Endothelial cell of umbilical vein (primary cell): Measurements from ENCODE around the gene BSPRY. TPM values are rescaled to one million over a fixed set of nuclear protein-coding genes. Genes with fewer than 3 reads are reported as not detected.

Experiments
- BruUV-seq: library from RNA; stranded (reverse); fragments of 400-500 nt; replicated peaks from 2 replicates; lab custom pipeline; 2021; lab: Mats Ljungman, UMichigan
- CTCF ChIA-PET: fragments of 300-600, 350-600 bp; sonication (Branson Sonifier 250); formaldehyde crosslinking; loops from one replicate; lab custom pipeline; 2021; ENCODE audit warnings: antibody characterized with exemption, inconsistent platforms; lab: Charles Lee
- POLR2A ChIA-PET: fragments of 300-600, 350-600 bp; sonication (Branson Sonifier 250); formaldehyde crosslinking; loops from one replicate; lab custom pipeline; 2021; ENCODE audit warnings: antibody characterized with exemption, inconsistent platforms; lab: Charles Lee
- DNase-seq: peaks from one replicate; pipeline ENCODE4 v3.0.0-alpha.2; 2011; ENCODE audit warnings: low read depth, low spot score
- FAIRE-seq: peaks from 2 replicates; lab custom pipeline; 2011; peaks lifted over from hg19 to GRCh38; lab: Jason Lieb, UNC
- H2AFZ ChIP-seq: 2 replicates; pipeline ENCODE4 v1.6.0; 2012; ENCODE audit warnings: low read depth, low read length, control low read depth, inconsistent platforms
- H3K27ac ChIP-seq: 2 replicates; pipeline ENCODE4 v1.5.1; 2011; ENCODE audit warnings: low read depth, mild to moderate bottlenecking, control low read depth, low read length, moderate library complexity; ENCODE audit not compliant: insufficient read depth
- H3K27me3 ChIP-seq, 2 experiments: 2 replicates each; pipeline versions ENCODE4 v1.6.0 to v1.6.1; 2011; ENCODE audit warnings: low read length in 2 of 2, mixed read lengths in 1 of 2; ENCODE audit not compliant: control insufficient read depth in 2 of 2, insufficient read depth in 2 of 2
- H3K36me3 ChIP-seq, 2 experiments: 2 replicates in 1 of 2; 3 replicates in 1 of 2; pipeline ENCODE4 v1.5.1; 2011; ENCODE audit warnings: low read length in 2 of 2, mild to moderate bottlenecking in 1 of 2, moderate library complexity in 1 of 2; ENCODE audit not compliant: control insufficient read depth in 2 of 2, insufficient read depth in 2 of 2; ENCODE audit errors: extremely low read depth in 1 of 2
- H3K4me1 ChIP-seq: 3 replicates; pipeline ENCODE4 v1.5.1; 2011; ENCODE audit warnings: mild to moderate bottlenecking, low read length; ENCODE audit not compliant: control insufficient read depth, insufficient read depth; ENCODE audit errors: extremely low read depth
- H3K4me2 ChIP-seq: 2 replicates; pipeline ENCODE4 v1.6.1; 2011; ENCODE audit warnings: low read length, control low read depth, mixed read lengths; ENCODE audit not compliant: insufficient read depth
- H3K4me3 ChIP-seq, 3 experiments: fragments of 200-600 bp in 1 of 3; sonication (generic), shearing (Covaris generic) in 1 of 3; replicated peaks in 1 of 3; 2 replicates each; pipeline ENCODE4 v1.5.1; 2011 to 2016; ENCODE audit warnings: control low read depth in 3 of 3, low read length in 3 of 3, mild to moderate bottlenecking in 2 of 3, inconsistent platforms in 1 of 3, low read depth in 1 of 3, moderate library complexity in 1 of 3; ENCODE audit not compliant: insufficient read depth in 1 of 3
- H3K79me2 ChIP-seq: 2 replicates; pipeline ENCODE4 v1.6.0; 2012; ENCODE audit warnings: low read length, inconsistent platforms; ENCODE audit not compliant: control insufficient read depth, insufficient read depth
- H3K9ac ChIP-seq: replicated peaks from 2 replicates; pipeline ENCODE3; 2011; ENCODE audit warnings: low read length, control low read depth; ENCODE audit not compliant: insufficient read depth; ENCODE audit errors: extremely low read depth
- H3K9me1 ChIP-seq: replicated peaks from 3 replicates; pipeline ENCODE4 v1.6.0; 2011; ENCODE audit warnings: mild to moderate bottlenecking, low read length; ENCODE audit not compliant: control insufficient read depth, insufficient read depth; ENCODE audit errors: extremely low read depth
- H3K9me3 ChIP-seq: replicated peaks from 2 replicates; pipeline ENCODE4 v1.5.1; 2012; ENCODE audit warnings: low read length, inconsistent platforms; ENCODE audit not compliant: control insufficient read depth, insufficient read depth
- H4K20me1 ChIP-seq: replicated peaks from 2 replicates; pipeline ENCODE3; 2011; ENCODE audit warnings: mild to moderate bottlenecking, low read length; ENCODE audit not compliant: control insufficient read depth, insufficient read depth; ENCODE audit errors: extremely low read depth
- EZH2 ChIP-seq: IDR thresholded peaks from 2 replicates; pipeline ENCODE4 v1.6.1; 2012; ENCODE audit warnings: borderline replicate concordance, low read depth, mild to moderate bottlenecking, moderate library complexity, low read length, inconsistent platforms; ENCODE audit not compliant: severe bottlenecking
- FOS ChIP-seq: IDR thresholded peaks from 2 replicates; pipeline ENCODE4 v1.6.1; 2011; ENCODE audit warnings: mild to moderate bottlenecking, low read length, moderate library complexity, borderline replicate concordance; ENCODE audit not compliant: insufficient read depth
- GATA2 ChIP-seq: IDR thresholded peaks from 2 replicates; pipeline ENCODE4 v1.7.0; 2011; ENCODE audit warnings: low read depth, mild to moderate bottlenecking, moderate library complexity, mixed read lengths, low read length; ENCODE audit not compliant: insufficient read length, insufficient read depth
- JUN ChIP-seq: IDR thresholded peaks from 2 replicates; pipeline ENCODE4 v1.6.1; 2011; ENCODE audit warnings: borderline replicate concordance, low read depth; ENCODE audit not compliant: insufficient read length, insufficient read depth
- MAX ChIP-seq: IDR thresholded peaks from 2 replicates; pipeline ENCODE4 v1.6.1; 2011; ENCODE audit not compliant: insufficient read depth, insufficient read length
- MYC ChIP-seq: IDR thresholded peaks from one replicate; pipeline ENCODE4 v1.6.1; 2011; ENCODE audit warnings: mild to moderate bottlenecking, low read depth, low read length
- POLR2A ChIP-seq: IDR thresholded peaks from 2 replicates; pipeline ENCODE4 v1.6.1; 2012; ENCODE audit warnings: low read depth, mild to moderate bottlenecking, control low read depth, low read length
- POLR2AphosphoS5 ChIP-seq: IDR thresholded peaks from 2 replicates; pipeline ENCODE4 v1.6.1; 2012; ENCODE audit warnings: low read depth, mild to moderate bottlenecking, control low read depth, low read length, moderate library complexity; ENCODE audit not compliant: insufficient read depth
- dilution Hi-C: fragments of 300-500 bp; cut with MboI; formaldehyde crosslinking; loops from one replicate; pipeline ENCODE4 v1.15.0; 2019; ENCODE audit warnings: low sequenced_read_pairs; ENCODE audit not compliant: extremely low pct_ligation_motif_present
- intact Hi-C: fragments of 100-400 bp; cut with micrococcal nuclease; formaldehyde crosslinking; loops from one replicate; pipeline ENCODE4 v1.10.0; 2022
- polyA plus RNA-seq, 4 experiments: library from polyadenylated mRNA; depleted of rRNA in 3 of 4; stranded (reverse) in 3 of 4; unstranded in 1 of 4; fragments of >200 nt; gene quantifications; 2 replicates each; pipeline versions ENCODE4 v1.2.1 to v1.2.3, GENCODE V29; 2011 to 2012; ENCODE audit warnings: missing spikeins in 1 of 4
- total RNA-seq: library from RNA; stranded (reverse); gene quantifications from 2 replicates; pipeline ENCODE4 v1.2.3, GENCODE V29; 2021
- TF ChIP-seq, protein P1 (sequence below), 2 donors: IDR thresholded peaks; 1 replicate in 1 of 2; 2 replicates in 1 of 2; pipeline ENCODE4 v1.5.1; 2011; ENCODE audit warnings: low read length in 2 of 2, mild to moderate bottlenecking in 2 of 2, moderate library complexity in 2 of 2, control low read depth in 1 of 2, inconsistent platforms in 1 of 2, low read depth in 1 of 2; ENCODE audit not compliant: insufficient read depth in 1 of 2; ENCODE audit errors: extremely low read depth in 1 of 2

BSPRY gene
- total and polyA plus RNA-seq, 2 donors (not counting 3 experiments of a cell fraction or from before 2014, with no cell fraction given), result not detected

GRCh38 chr9:113309204-113309813, 40.0 kb upstream of the BSPRY start:
- H3K79me2 ChIP-seq, result no peaks in the 10 kb centered on the region
- TF ChIP-seq MYC, result no peak
- TF ChIP-seq, protein P1, sequence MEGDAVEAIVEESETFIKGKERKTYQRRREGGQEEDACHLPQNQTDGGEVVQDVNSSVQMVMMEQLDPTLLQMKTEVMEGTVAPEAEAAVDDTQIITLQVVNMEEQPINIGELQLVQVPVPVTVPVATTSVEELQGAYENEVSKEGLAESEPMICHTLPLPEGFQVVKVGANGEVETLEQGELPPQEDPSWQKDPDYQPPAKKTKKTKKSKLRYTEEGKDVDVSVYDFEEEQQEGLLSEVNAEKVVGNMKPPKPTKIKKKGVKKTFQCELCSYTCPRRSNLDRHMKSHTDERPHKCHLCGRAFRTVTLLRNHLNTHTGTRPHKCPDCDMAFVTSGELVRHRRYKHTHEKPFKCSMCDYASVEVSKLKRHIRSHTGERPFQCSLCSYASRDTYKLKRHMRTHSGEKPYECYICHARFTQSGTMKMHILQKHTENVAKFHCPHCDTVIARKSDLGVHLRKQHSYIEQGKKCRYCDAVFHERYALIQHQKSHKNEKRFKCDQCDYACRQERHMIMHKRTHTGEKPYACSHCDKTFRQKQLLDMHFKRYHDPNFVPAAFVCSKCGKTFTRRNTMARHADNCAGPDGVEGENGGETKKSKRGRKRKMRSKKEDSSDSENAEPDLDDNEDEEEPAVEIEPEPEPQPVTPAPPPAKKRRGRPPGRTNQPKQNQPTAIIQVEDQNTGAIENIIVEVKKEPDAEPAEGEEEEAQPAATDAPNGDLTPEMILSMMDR (IDR thresholded peaks at IDR 0.05; ENCODE audit: extremely low read depth in 1 of 2, insufficient read depth in 1 of 2, low read depth in 1 of 2, low read length in 2 of 2), result peak; percentile 41 to 53
- H3K9me3 ChIP-seq, result no peaks in the 10 kb centered on the region
- no peaks in the 10 kb centered on the region for H3K27me3 ChIP-seq
- H3K36me3 ChIP-seq, result no peaks in the 10 kb centered on the region
- no peak overlapping the region for H3K27ac ChIP-seq
- H3K4me1 ChIP-seq, result no peaks in the 10 kb centered on the region
- dilution Hi-C loops (no loop called here), intact Hi-C loops (loop anchor here (1.0 to 2.0 kb wide), 4 partner anchors 92 to 349 kb away; partner anchors contain the start of gene ALAD)
- ChIA-PET CTCF (interaction anchor here (3.1 to 4.2 kb wide), 2 partner anchors 96 to 349 kb away, joined by 14 read pairs; no protein-coding TSS in a partner anchor), POLR2A (no interaction called here)
- FAIRE-seq (peak; percentile 55), DNase-seq (peak; percentile 55)
- H3K4me2 ChIP-seq, result no peak overlapping the region
- no peak overlapping the region for H3K9ac ChIP-seq
- H3K9me1 ChIP-seq, result no peaks in the 10 kb centered on the region
- no peak overlapping the region for H2AFZ ChIP-seq
- no TSS peak for BruUV-seq
- H4K20me1 ChIP-seq, result no peaks in the 10 kb centered on the region
- H3K4me3 ChIP-seq, result no peak overlapping the region

- Histone ChIP-seq H3K4me1 (no peaks in the 10 kb centered on the region), H3K4me2 (no peak overlapping the region), H4K20me1 (no peaks in the 10 kb centered on the region), H3K27ac (no peak overlapping the region), H3K9me1 (no peaks in the 10 kb centered on the region), H2AFZ (no peak overlapping the region), H3K79me2 (no peaks in the 10 kb centered on the region), H3K9me3 (no peaks in the 10 kb centered on the region), H3K4me3 (no peak overlapping the region), H3K36me3 (no peaks in the 10 kb centered on the region), H3K27me3 (no peaks in the 10 kb centered on the region), H3K9ac (no peak overlapping the region)
- dilution Hi-C loops, result no loop called here
- BruUV-seq, result no TSS peak
- POLR2A ChIA-PET, result no interaction called here
- DNase-seq (peak; percentile 10), FAIRE-seq (no peak)
- TF ChIP-seq, protein P1 (IDR thresholded peaks at IDR 0.05; ENCODE audit: extremely low read depth in 1 of 2, insufficient read depth in 1 of 2, low read depth in 1 of 2, low read length in 2 of 2), result no peak
- TF ChIP-seq POLR2AphosphoS5 (no peak), FOS (no peak), GATA2 (no peak), POLR2A (no peak), MYC (no peak), EZH2 (no peak), MAX (no peak), JUN (no peak)
- intact Hi-C loops, result no loop called here
- CTCF ChIA-PET, result interaction anchor here (0.8 to 4.2 kb wide), 6 partner anchors 91 to 772 kb away, joined by 3 to 14 read pairs (median 6); partner anchors contain the start of gene ALAD
Measured at GRCh38 chr9:113310538-113310937, 38.8 kb upstream of the BSPRY start.
